ENCODE data around the gene C9orf57. TPM values are rescaled to one million over a fixed set of nuclear protein-coding genes. Genes with fewer than 3 reads are reported as not detected.

Gene C9orf57
- total RNA-seq, 2 donors from 2014 or later = not detected

DNA sequence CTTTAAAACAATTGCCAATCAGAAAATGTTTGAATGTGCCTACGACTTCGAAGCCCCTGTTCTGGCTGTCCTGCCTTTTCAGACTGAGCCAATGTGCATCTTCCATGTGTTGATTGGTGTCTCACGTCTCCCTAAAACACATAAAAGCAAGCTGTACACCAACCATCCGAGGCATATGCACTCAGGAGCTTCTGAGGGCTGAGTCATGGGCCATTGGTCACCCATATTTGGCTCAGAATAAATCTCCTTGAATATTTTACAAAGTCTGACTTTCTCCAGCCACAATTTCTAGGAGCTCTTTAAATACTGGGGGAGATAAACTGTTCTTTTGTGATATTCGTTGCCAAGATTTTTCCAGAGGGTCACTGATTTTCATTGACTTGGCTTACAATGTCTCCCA, 53.9 kb downstream of the C9orf57 start:
- no peaks in the 10 kb centered on the region for H3K9me3 ChIP-seq
- no peak overlapping the region for H3K27ac ChIP-seq
- H3K4me3 ChIP-seq = no peak overlapping the region
- no peaks in the 10 kb centered on the region for H3K36me3 ChIP-seq
- DNase-seq = no peak
- TF ChIP-seq, protein P1, sequence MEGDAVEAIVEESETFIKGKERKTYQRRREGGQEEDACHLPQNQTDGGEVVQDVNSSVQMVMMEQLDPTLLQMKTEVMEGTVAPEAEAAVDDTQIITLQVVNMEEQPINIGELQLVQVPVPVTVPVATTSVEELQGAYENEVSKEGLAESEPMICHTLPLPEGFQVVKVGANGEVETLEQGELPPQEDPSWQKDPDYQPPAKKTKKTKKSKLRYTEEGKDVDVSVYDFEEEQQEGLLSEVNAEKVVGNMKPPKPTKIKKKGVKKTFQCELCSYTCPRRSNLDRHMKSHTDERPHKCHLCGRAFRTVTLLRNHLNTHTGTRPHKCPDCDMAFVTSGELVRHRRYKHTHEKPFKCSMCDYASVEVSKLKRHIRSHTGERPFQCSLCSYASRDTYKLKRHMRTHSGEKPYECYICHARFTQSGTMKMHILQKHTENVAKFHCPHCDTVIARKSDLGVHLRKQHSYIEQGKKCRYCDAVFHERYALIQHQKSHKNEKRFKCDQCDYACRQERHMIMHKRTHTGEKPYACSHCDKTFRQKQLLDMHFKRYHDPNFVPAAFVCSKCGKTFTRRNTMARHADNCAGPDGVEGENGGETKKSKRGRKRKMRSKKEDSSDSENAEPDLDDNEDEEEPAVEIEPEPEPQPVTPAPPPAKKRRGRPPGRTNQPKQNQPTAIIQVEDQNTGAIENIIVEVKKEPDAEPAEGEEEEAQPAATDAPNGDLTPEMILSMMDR (IDR thresholded peaks at IDR 0.05) = no peak
- H3K4me1 ChIP-seq = no peaks in the 10 kb centered on the region
- intact Hi-C loops (cut with DNase I) = no loop called here
- no peaks in the 10 kb centered on the region for H3K27me3 ChIP-seq
- H3K9ac ChIP-seq (ENCODE audit: low read depth in 2 of 2, low read length in 2 of 2) = no peak overlapping the region

DNA sequence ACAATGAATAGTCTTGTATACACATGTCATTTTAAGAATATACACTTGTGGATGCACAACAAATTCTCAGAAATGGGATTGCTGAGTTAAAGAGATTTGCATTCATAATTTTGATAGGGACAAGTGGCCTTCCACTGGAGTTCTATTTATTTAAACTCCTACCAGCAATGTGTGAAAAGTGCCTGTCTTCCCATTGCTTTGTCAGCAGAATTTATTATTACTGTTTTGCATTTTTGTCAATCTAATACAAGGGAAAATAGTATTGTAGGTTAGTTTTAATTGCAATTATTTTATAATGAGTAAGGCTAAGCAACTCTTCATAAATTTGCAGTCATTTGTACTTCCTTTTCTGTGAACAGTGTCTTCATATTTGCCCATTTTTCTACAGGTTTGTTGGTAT, 55.0 kb downstream of the C9orf57 start:
- H3K9me3 ChIP-seq = no peaks in the 10 kb centered on the region
- H3K27ac ChIP-seq = no peak overlapping the region
- TF ChIP-seq, protein P1 (IDR thresholded peaks at IDR 0.05) = no peak
- intact Hi-C loops (cut with DNase I) = no loop called here
- H3K36me3 ChIP-seq = no peaks in the 10 kb centered on the region
- no peaks in the 10 kb centered on the region for H3K27me3 ChIP-seq
- H3K9ac ChIP-seq (ENCODE audit: low read depth in 2 of 2, low read length in 2 of 2) = no peak overlapping the region
- H3K4me3 ChIP-seq = no peak overlapping the region
- no peak for DNase-seq
- no peaks in the 10 kb centered on the region for H3K4me1 ChIP-seq

Other genes starting within 250 kb of the C9orf57 start
- 10 to 100 TPM; 20.6 to 33.6 TPM for gene ABHD17B, start 149.4 kb downstream of the C9orf57 start, total RNA-seq
- gene C9orf85, start 149.0 kb downstream of the C9orf57 start, total RNA-seq = 10 to 100 TPM; 12.2 to 12.5 TPM
- gene GDA, start 88.8 kb upstream of the C9orf57 start, total RNA-seq = 10 to 100 TPM; 22.2 to 23.0 TPM